IMR-90 (cell line): ENCODE data around the gene KCNH4. TPM values are rescaled to one million over a fixed set of nuclear protein-coding genes. Genes with fewer than 3 reads are reported as not detected.

Experiments
- ATAC-seq: fragments of 200-7000 bp; cut with Tn5 transposase; 2 replicates; pipeline ENCODE4 v1.9.1; 2020; ENCODE audit warnings: low read depth, mild to moderate bottlenecking, moderate library complexity
- BruUV-seq: library from RNA; stranded (reverse); fragments of 400-500 nt; replicated peaks from 2 replicates; lab custom pipeline; 2021; lab: Mats Ljungman, UMichigan
- CTCF ChIA-PET: fragments of 300-600 bp; formaldehyde crosslinking; extraction: SDS; loops from one replicate; lab custom pipeline; 2021; ENCODE audit warnings: antibody characterized with exemption; lab: Yijun Ruan, JAX
- POLR2A ChIA-PET: fragments of 300-600 bp; sonication (Branson Sonifier 250); formaldehyde crosslinking; loops from one replicate; lab custom pipeline; 2022; ENCODE audit warnings: antibody characterized with exemption; ENCODE audit not compliant: unreplicated experiment; lab: Charles Lee
- DNase-seq: peaks from one replicate; pipeline ENCODE4 v3.0.0; 2013
- H2AFZ ChIP-seq: replicated peaks from 2 replicates; pipeline ENCODE3; 2013; ENCODE audit warnings: low read length, mild to moderate bottlenecking; ENCODE audit not compliant: poor library complexity
- H2AK5ac ChIP-seq: 2 replicates; pipeline ENCODE4 v1.6.1; 2013; ENCODE audit warnings: low read depth, low read length, inconsistent platforms
- H2AK9ac ChIP-seq: replicated peaks from 2 replicates; pipeline ENCODE3; 2013; ENCODE audit warnings: mild to moderate bottlenecking, low read depth, low read length, moderate library complexity; ENCODE audit not compliant: poor library complexity
- H2BK120ac ChIP-seq: 2 replicates; pipeline ENCODE4 v1.6.1; 2013; ENCODE audit warnings: low read depth, low read length, inconsistent platforms
- H2BK15ac ChIP-seq: 3 replicates; pipeline ENCODE4 v1.6.1; 2013; ENCODE audit warnings: low read depth, low read length, inconsistent platforms
- H2BK20ac ChIP-seq: 2 replicates; pipeline ENCODE4 v1.6.1; 2013; ENCODE audit warnings: low read depth, mild to moderate bottlenecking, inconsistent platforms, low read length, moderate library complexity
- H2BK5ac ChIP-seq: 2 replicates; pipeline ENCODE4 v1.6.1; 2013; ENCODE audit warnings: mild to moderate bottlenecking, low read depth, low read length, inconsistent platforms; ENCODE audit not compliant: poor library complexity, severe bottlenecking
- H3K14ac ChIP-seq: replicated peaks from 2 replicates; pipeline ENCODE4 v1.6.1; 2013; ENCODE audit warnings: low read depth, low read length, inconsistent platforms
- H3K18ac ChIP-seq: 2 replicates; pipeline ENCODE4 v1.6.1; 2013; ENCODE audit warnings: low read depth, low read length, control low read depth
- H3K23ac ChIP-seq: 2 replicates; pipeline ENCODE4 v1.6.1; 2013; ENCODE audit warnings: low read depth, low read length, inconsistent platforms
- H3K27ac ChIP-seq: 2 replicates; pipeline ENCODE4 v1.5.1; 2013; ENCODE audit warnings: mild to moderate bottlenecking, control low read depth, low read length; ENCODE audit not compliant: insufficient read depth
- H3K27me3 ChIP-seq: 2 replicates; pipeline ENCODE4 v1.6.1; 2013; ENCODE audit warnings: low read length; ENCODE audit not compliant: control insufficient read depth, insufficient read depth
- H3K36me3 ChIP-seq: 2 replicates; pipeline ENCODE4 v1.6.1; 2013; ENCODE audit warnings: low read length, mixed read lengths; ENCODE audit not compliant: control insufficient read depth, insufficient read depth
- H3K4ac ChIP-seq: 2 replicates; pipeline ENCODE4 v1.6.1; 2013; ENCODE audit warnings: low read depth, low read length, inconsistent platforms
- H3K4me1 ChIP-seq: 2 replicates; pipeline ENCODE4 v1.6.1; 2013; ENCODE audit warnings: low read length, mixed read lengths; ENCODE audit not compliant: control insufficient read depth, insufficient read depth
- H3K4me2 ChIP-seq: 2 replicates; pipeline ENCODE4 v1.6.1; 2013; ENCODE audit warnings: low read depth, mild to moderate bottlenecking, control low read depth, low read length, moderate library complexity
- H3K4me3 ChIP-seq: 2 replicates; pipeline ENCODE4 v1.5.1; 2013; ENCODE audit warnings: low read depth, mild to moderate bottlenecking, control low read depth, low read length, moderate library complexity; ENCODE audit not compliant: insufficient read depth
- H3K56ac ChIP-seq: 2 replicates; pipeline ENCODE4 v1.6.1; 2013; ENCODE audit warnings: low read length, inconsistent platforms; ENCODE audit not compliant: insufficient read depth; ENCODE audit errors: extremely low read depth
- H3K79me1 ChIP-seq, 2 experiments: 2 replicates each; pipeline ENCODE4 v1.6.1; 2013; ENCODE audit warnings: low read length in 2 of 2, inconsistent platforms in 1 of 2, low read depth in 1 of 2
- H3K9ac ChIP-seq: 2 replicates; pipeline ENCODE4 v1.6.1; 2013; ENCODE audit warnings: low read depth, low read length, control low read depth
- H3K9me1 ChIP-seq: 2 replicates; pipeline ENCODE4 v1.6.1; 2013; ENCODE audit warnings: low read length, inconsistent platforms; ENCODE audit not compliant: insufficient read depth
- H3K9me3 ChIP-seq: 2 replicates; pipeline ENCODE4 v1.6.1; 2013; ENCODE audit warnings: low read length; ENCODE audit not compliant: control insufficient read depth, insufficient read depth
- H4K20me1 ChIP-seq: 2 replicates; pipeline ENCODE4 v1.6.1; 2013; ENCODE audit warnings: low read length, inconsistent platforms; ENCODE audit not compliant: insufficient read depth
- H4K5ac ChIP-seq: 2 replicates; pipeline ENCODE4 v1.6.1; 2013; ENCODE audit warnings: mild to moderate bottlenecking, low read depth, low read length, control low read depth
- H4K8ac ChIP-seq, 2 experiments: 2 replicates each; pipeline ENCODE4 v1.6.1; 2013; ENCODE audit warnings: low read depth in 2 of 2, low read length in 2 of 2, control low read depth in 1 of 2, inconsistent platforms in 1 of 2
- H4K91ac ChIP-seq: 2 replicates; pipeline ENCODE4 v1.6.1; 2013; ENCODE audit warnings: low read depth, low read length, inconsistent platforms; ENCODE audit not compliant: insufficient read depth
- CEBPB ChIP-seq: IDR thresholded peaks from 2 replicates; pipeline ENCODE4 v1.6.1; 2012; ENCODE audit warnings: low read depth, low read length, improper control_type of control experiment
- CHD1 ChIP-seq: IDR thresholded peaks from 2 replicates; pipeline ENCODE4 v1.6.1; 2012; ENCODE audit warnings: low read depth, low read length, improper control_type of control experiment
- CTCF ChIP-seq: conservative IDR thresholded peaks from 2 replicates; pipeline ENCODE4 v1.5.1; 2012; ENCODE audit warnings: mild to moderate bottlenecking, low read depth, low read length, improper control_type of control experiment
- ELK1 ChIP-seq: fragments of 150-350 bp; IDR thresholded peaks from 2 replicates; pipeline ENCODE4 v1.6.1; 2016; ENCODE audit warnings: low read depth, mild to moderate bottlenecking, low read length, moderate library complexity, borderline replicate concordance
- MAZ ChIP-seq: IDR thresholded peaks from 2 replicates; pipeline ENCODE4 v1.6.1; 2012; ENCODE audit warnings: low read depth, mild to moderate bottlenecking, low read length, improper control_type of control experiment, moderate library complexity, borderline replicate concordance
- NFE2L2 ChIP-seq: fragments of 150-350 bp; IDR thresholded peaks from 2 replicates; pipeline ENCODE4 v1.6.1; 2016; ENCODE audit warnings: low read depth, mild to moderate bottlenecking, low read length
- RAD21 ChIP-seq: IDR thresholded peaks from 2 replicates; pipeline ENCODE4 v1.6.1; 2012; ENCODE audit warnings: low read length, improper control_type of control experiment
- RCOR1 ChIP-seq: IDR thresholded peaks from 2 replicates; pipeline ENCODE4 v1.6.1; 2012; ENCODE audit warnings: mild to moderate bottlenecking, low read length, improper control_type of control experiment; ENCODE audit not compliant: insufficient replicate concordance
- SMC3 ChIP-seq: fragments of 150-350 bp; IDR thresholded peaks from 2 replicates; pipeline ENCODE4 v1.6.1; 2016; ENCODE audit warnings: low read depth, mild to moderate bottlenecking, antibody characterized with exemption, low read length, moderate library complexity
- WGBS, 2 experiments: methylation state at CpG; one replicate each; pipeline versions ENCODE4 v1.1.5 to v1.1.7; 2013; ENCODE audit warnings: missing lambda C conversion rate in 2 of 2; ENCODE audit not compliant: insufficient read length in 1 of 2; ENCODE audit errors: extremely low coverage in 2 of 2; 5-methylcytosine and 5-hydroxymethylcytosine counted together
- dilution Hi-C: fragments of 300-500 bp; cut with HindIII; formaldehyde crosslinking; loops from one replicate; pipeline ENCODE4 v1.14.3; 2018; ENCODE audit warnings: low sequenced_read_pairs; ENCODE audit not compliant: unreplicated experiment
- in situ Hi-C: fragments of 300-500 bp; cut with MboI; formaldehyde crosslinking; loops from 3 replicates; pipeline ENCODE4 v1.14.3; 2019; ENCODE audit warnings: low sequenced_read_pairs, inconsistent platforms, mixed read lengths
- intact Hi-C: fragments of 100-400 bp; cut with micrococcal nuclease; formaldehyde crosslinking; loops from 2 replicates; pipeline ENCODE4 v1.10.0; 2022
- polyA plus RNA-seq, 3 experiments: library from polyadenylated mRNA; depleted of rRNA; stranded (reverse); fragments of >200 nt; gene quantifications; 2 replicates each; pipeline ENCODE4 v1.2.3, GENCODE V29; 2012; ENCODE audit warnings: low replicate concordance in 1 of 3
- total RNA-seq: library from RNA; depleted of rRNA; stranded (reverse); fragments of >200 nt; gene quantifications from 2 replicates; pipeline ENCODE4 v1.2.3, GENCODE V29; 2012

The KCNH4 gene
- total and polyA plus RNA-seq, 2 of the 4 experiments (the other 2 are of a cell fraction) = 0.03 TPM; not detected in 1

GRCh38 chr17:42185621-42185930 lies 4.6 kb upstream of the KCNH4 start:
- H3K9me3 ChIP-seq = no peaks in the 10 kb centered on the region
- POLR2A ChIA-PET = no interaction called here
- H4K5ac ChIP-seq = no peak overlapping the region
- no peak overlapping the region for H3K23ac ChIP-seq
- intact Hi-C loops (no loop called here), in situ Hi-C loops (no loop called here), dilution Hi-C loops (no loop called here)
- no peak overlapping the region for H3K56ac ChIP-seq
- no CpG with 5 or more reads among the region's 7 CpGs for WGBS, 2 experiments
- H2BK15ac ChIP-seq = no peak overlapping the region
- no peak overlapping the region for H3K27ac ChIP-seq
- no peak overlapping the region for H3K14ac ChIP-seq
- no peak overlapping the region for H3K4me3 ChIP-seq
- TF ChIP-seq SMC3 (no peak), CEBPB (no peak), CTCF (no peak), MAZ (no peak), ELK1 (no peak), RAD21 (no peak), CHD1 (no peak), NFE2L2 (no peak), RCOR1 (no peak)
- H3K9ac ChIP-seq = no peak overlapping the region
- H2BK120ac ChIP-seq = no peak overlapping the region
- no peak overlapping the region for H2AK5ac ChIP-seq
- H3K36me3 ChIP-seq = no peaks in the 10 kb centered on the region
- peak overlapping the region; percentile 39 for H2AK9ac ChIP-seq
- no peak overlapping the region for H2AFZ ChIP-seq
- H3K79me1 ChIP-seq = no peaks in the 10 kb centered on the region
- H3K9me1 ChIP-seq = 0 out of 2 replicates have a peak, but pooled peaks cover 3% of the 10 kb centered on the region
- H3K4ac ChIP-seq = no peak overlapping the region
- no peaks in the 10 kb centered on the region for H4K20me1 ChIP-seq
- no peak overlapping the region for H3K4me2 ChIP-seq
- CTCF ChIA-PET = no interaction called here
- H3K27me3 ChIP-seq = peaks cover 14% of the 10 kb centered on the region
- H4K91ac ChIP-seq = no peak overlapping the region
- no peak overlapping the region for H2BK5ac ChIP-seq
- no peak overlapping the region for H2BK20ac ChIP-seq
- H3K18ac ChIP-seq = no peak overlapping the region
- DNase-seq (no peak), ATAC-seq (no peak)
- no TSS peak for BruUV-seq
- H4K8ac ChIP-seq = no peak overlapping the region
- peaks cover 9% of the 10 kb centered on the region for H3K4me1 ChIP-seq
